Medulla oblongata (tissue), 1 donor: ENCODE data around the gene FGFRL1.
"Not testable (repeated sequence)": the region's sequence is repeated elsewhere in the genome, so short reads cannot be mapped to it uniquely, and the experiment has no call there.

Experiments used
- DNase-seq: peaks from one replicate; pipeline ENCODE4 v3.0.0-alpha.2; 2015; ENCODE audit errors: extremely low spot score

FGFRL1 gene

GRCh38 chr4:973431-974397 is 37.7 kb upstream of the FGFRL1 start, which contains the start of gene DGKQ:
Gene DGKQ (minus strand): TSS chr4:973569. CDS start chr4:973482, 87 bp downstream.
- DNase-seq: peak; percentile 90

DNA sequence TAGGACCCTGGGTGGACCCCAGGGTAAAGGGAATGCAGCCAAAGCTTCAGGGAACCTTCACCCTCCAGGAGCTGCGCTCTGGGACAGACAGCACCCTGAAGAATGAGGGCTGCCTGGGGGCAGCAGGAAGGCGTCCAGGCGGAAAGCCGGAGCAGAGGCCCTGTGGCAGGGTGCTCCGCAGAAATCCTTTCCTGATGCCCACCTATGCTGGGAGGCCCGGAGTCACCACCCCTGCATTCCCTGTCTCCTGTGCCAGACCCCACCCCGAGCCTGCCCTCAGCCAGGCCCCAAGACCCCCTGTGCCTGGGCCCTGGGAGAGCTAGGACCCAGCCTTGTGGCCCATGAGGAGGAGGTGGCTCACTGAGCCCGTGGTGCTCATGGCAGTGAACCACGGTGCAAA is 36.8 kb upstream of the FGFRL1 start:
- no peak for DNase-seq

DNA sequence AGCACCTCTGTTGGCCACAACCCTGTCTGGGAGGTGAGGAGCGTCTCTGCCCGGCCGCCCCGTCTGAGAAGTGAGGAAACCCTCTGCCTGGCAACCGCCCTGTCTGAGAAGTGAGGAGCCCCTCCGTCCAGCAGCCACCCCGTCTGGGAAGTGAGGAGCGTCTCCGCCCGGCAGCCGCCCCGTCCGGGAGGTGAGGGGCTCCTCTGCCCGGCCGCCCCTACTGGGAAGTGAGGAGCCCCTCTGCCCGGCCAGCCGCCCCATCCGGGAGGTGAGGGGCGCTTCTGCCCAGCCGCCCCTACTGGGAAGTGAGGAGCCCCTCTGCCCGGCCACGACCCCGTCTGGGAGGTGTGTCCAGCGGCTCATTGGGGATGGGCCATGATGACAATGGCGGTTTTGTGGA is 35.4 kb upstream of the FGFRL1 start:
- not testable (repeated sequence) for DNase-seq

GRCh38 chr4:978957-979701 is 32.3 kb upstream of the FGFRL1 start:
- DNase-seq: no peak

GRCh38 chr4:982291-982690 is 29.1 kb upstream of the FGFRL1 start:
- no peak for DNase-seq

DNA sequence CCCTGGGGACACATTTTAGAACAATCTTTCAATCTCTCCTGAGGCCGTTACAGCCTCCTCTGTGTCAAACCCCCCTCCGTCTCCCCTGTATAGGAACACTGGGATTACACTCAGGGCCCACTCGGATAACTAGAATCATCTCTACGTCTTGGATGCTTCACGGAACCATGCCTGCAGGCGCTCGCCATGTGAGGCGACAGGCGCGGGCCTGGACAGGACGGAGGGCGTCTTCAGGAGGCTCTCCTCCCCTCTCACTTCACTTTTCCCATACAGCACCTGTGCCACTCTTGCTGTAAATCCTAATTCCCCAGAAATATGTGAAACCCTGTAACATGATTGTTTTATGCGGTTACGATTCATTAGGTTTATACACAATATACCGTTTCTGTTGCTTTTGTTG is 28.6 kb upstream of the FGFRL1 start:
- DNase-seq: no peak

GRCh38 chr4:984336-985054 is 26.9 kb upstream of the FGFRL1 start:
- no peak for DNase-seq

DNA sequence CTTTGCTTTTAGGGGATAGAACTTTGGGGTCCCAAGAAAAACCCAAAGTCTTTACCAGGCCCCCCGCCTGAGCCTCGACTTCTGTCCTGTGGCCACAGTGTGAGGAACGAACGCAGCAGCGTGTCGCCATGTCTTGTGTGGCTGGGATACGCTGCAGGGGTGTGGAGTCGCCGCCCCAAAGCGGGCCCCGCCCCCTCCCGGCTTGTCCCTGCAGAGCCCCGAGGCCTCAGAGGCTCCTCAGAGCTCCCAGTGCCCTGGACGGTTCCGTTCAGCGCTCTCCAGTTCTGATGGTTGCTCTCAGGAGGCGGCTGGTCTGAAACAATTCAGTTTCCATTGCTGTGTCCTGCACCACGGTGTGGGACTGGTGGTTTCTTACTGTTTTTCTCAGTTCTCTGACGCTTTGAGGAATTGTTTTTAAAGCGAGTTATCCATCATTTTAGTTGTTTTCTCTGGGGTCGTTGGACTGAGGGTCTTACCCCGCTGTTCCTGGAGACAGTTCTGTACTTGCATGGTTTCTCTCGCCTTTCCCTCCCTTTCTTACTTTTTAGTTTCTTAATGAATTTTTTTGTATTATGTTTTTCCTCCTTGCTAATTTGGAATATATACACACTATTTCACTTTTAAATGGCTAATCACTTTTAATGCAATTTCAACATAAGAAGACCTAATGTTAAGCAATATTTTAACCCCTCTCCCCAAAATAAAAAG is 26.1 kb upstream of the FGFRL1 start:
- peak; percentile 25 for DNase-seq

- no peak for DNase-seq
Observed at GRCh38 chr4:986428-986878, 25.0 kb upstream of the FGFRL1 start.

DNA sequence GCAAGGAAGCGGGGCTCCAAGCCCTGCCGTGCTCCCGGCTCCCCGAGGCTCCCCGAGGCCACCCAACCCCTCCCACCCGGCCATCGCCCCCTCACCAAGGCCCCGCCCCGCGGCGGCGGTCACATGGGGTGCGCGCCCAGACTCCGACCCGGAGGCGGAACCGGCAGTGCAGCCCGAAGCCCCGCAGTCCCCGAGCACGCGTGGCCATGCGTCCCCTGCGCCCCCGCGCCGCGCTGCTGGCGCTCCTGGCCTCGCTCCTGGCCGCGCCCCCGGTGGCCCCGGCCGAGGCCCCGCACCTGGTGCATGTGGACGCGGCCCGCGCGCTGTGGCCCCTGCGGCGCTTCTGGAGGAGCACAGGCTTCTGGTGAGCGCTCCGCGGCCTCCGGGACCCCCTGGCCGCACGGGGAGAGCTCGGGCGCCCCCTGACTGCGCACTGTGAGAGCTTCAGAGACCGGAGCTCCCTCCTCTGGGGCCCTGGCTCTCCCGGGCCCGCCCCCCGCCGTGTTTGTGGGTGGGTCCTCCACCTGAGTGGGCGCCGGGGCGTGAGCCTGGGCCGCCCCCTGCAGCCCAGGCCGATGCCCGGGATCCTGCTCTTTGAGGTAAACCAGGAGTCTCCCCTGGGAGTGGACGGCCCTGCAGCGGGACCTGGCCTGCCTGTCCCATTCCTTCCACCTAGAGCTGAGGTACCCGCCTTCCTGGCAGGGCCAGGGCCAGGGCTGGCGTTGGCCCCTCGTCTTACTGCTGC is 24.4 kb upstream of the FGFRL1 start, which contains the start of gene IDUA:
IDUA (plus strand) TSS at position 166 of the 745 bp plus-strand sequence; CDS start at position 207, 41 bp downstream.
- DNase-seq: peak; percentile 81

GRCh38 chr4:987624-988513 is 23.6 kb upstream of the FGFRL1 start:
- no peak for DNase-seq

DNA sequence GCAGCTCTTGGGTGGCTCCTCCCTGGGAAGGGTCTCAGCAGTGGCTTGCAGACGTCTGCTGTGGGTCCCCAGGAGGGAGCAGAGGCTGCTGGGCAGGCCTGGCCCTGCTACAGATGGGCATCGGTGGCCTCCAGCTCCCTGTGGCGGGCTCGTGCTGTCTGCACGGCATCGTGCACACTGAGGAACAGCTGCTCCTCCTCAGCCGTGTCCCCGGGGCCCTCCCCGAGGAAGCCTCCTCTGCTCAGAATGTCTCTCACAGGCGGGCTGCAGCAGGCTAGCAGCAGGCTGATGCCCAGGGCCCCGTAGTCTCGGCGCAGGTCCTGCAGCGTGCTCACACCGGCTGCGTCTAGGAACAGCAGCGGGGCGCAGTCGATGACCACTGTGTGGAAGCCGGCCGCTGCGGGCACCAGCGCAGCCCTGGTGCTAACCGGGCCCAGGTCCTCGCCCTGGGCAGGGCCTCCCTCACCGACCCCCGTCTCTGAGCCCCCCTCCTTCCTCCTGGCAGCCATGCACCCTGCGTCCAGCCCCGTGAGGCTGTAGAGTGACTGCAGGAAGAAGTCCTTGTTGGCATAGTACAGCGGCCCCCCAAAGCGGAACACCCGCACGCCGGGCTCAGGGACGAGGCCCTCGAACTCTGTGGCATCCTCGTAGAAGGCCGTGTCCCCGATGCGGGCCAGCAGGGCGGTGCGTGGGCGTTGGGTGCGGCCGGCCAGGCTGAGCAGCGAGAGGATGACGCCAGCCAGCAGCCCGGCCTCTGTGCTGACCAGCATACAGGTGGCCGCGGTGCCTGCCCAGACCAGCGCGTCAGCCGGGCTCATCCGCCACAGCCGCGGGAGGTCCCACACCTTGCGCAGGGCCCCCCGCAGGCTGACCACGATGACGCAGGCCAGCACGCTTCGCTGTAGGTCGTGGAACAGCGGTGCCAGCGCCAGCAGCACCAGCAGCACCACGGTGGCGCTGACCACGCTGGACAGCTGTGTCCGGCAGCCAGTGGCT is 22.4 kb upstream of the FGFRL1 start:
- DNase-seq: no peak

GRCh38 chr4:989722-990471 is 21.5 kb upstream of the FGFRL1 start:
- no peak for DNase-seq

DNA sequence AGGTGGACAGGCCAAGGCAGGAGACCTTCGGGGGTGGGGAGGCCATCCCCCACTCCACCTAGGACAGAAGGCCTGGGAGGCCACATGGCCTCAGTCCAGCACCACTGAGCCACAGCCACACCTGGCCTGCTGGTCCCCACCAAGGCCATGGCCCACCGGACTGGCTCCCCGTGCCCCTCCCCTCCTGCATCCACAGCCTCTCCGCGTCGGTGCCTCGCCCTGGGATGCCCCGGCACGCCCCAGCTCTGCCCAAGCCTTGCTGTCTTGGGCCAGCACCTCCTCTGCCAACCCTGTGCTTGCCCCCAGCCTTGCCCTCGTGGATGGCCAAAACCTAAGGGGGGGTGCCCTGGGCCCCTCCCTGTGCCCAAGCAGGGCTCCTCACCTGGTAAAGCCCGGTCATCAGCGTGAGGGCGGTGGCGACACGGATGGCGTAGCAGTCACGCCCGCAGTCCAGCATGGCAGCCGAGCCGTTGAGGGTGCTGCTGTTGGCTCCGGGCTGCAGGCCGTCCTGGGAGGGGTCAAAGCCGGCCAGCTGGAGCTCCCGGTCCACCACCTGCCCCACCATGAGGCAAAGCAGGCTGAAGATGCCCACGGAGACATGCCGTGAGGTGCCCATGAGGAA is 20.6 kb upstream of the FGFRL1 start:
- no peak for DNase-seq

- DNase-seq: no peak
Observed at GRCh38 chr4:991451-992296, 19.8 kb upstream of the FGFRL1 start.
